Measurements from ENCODE around the gene RPS18.

DNA sequence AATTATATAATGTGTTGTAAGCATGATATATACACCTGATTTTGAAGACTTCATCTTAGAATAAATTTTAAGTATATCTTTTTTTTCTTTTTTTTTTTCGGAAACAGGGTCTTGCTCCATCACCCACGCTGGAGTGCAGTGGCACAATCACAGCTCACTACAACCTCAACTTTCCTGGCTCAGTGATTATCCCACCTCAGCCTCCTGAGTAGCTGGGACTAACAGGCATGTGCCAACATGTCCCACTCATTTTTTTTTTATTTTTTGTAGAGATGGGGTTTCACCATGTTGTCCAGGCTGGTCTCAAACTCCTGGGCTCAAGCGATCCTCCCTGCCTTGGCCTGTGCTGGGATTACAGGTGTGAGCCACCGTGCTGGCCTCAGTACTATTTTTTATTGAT lies 17.3 kb upstream of the RPS18 start:
- TF ChIP-seq ZNF660 (CRISPR knock-in tag; IDR thresholded peaks at IDR 0.05; ENCODE audit: borderline replicate concordance, low read depth) (no peak), ZNF782 (CRISPR knock-in tag; IDR thresholded peaks at IDR 0.05; ENCODE audit: borderline replicate concordance) (no peak), BHLHE40 (IDR thresholded peaks at IDR 0.05; ENCODE audit: low read length) (no peak), EP300 (IDR thresholded peaks at IDR 0.05; ENCODE audit: low read depth in 2 of 2, low read length in 2 of 2) (no peak), EP300 (CRISPR knock-in tag; IDR thresholded peaks at IDR 0.05; ENCODE audit: borderline replicate concordance) (no peak), RFX5 (IDR thresholded peaks at IDR 0.05; ENCODE audit: low read depth, low read length) (no peak), CAMTA2 (CRISPR knock-in tag; IDR thresholded peaks at IDR 0.05; ENCODE audit: borderline replicate concordance) (no peak), U2AF1 (optimal IDR thresholded peaks at IDR 0.05; ENCODE audit: low read depth, low read length) (no peak), ELF1 (CRISPR knock-in tag; IDR thresholded peaks at IDR 0.05) (no peak), ZNF337 (CRISPR knock-in tag; IDR thresholded peaks at IDR 0.05; ENCODE audit: borderline replicate concordance, low read depth) (no peak), TGIF2 (CRISPR knock-in tag; IDR thresholded peaks at IDR 0.05) (no peak)
- TF ChIP-seq, protein P1, sequence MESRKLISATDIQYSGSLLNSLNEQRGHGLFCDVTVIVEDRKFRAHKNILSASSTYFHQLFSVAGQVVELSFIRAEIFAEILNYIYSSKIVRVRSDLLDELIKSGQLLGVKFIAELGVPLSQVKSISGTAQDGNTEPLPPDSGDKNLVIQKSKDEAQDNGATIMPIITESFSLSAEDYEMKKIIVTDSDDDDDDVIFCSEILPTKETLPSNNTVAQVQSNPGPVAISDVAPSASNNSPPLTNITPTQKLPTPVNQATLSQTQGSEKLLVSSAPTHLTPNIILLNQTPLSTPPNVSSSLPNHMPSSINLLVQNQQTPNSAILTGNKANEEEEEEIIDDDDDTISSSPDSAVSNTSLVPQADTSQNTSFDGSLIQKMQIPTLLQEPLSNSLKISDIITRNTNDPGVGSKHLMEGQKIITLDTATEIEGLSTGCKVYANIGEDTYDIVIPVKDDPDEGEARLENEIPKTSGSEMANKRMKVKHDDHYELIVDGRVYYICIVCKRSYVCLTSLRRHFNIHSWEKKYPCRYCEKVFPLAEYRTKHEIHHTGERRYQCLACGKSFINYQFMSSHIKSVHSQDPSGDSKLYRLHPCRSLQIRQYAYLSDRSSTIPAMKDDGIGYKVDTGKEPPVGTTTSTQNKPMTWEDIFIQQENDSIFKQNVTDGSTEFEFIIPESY (CRISPR knock-in tag; IDR thresholded peaks at IDR 0.05): no peak
- TF ChIP-seq, protein P2, sequence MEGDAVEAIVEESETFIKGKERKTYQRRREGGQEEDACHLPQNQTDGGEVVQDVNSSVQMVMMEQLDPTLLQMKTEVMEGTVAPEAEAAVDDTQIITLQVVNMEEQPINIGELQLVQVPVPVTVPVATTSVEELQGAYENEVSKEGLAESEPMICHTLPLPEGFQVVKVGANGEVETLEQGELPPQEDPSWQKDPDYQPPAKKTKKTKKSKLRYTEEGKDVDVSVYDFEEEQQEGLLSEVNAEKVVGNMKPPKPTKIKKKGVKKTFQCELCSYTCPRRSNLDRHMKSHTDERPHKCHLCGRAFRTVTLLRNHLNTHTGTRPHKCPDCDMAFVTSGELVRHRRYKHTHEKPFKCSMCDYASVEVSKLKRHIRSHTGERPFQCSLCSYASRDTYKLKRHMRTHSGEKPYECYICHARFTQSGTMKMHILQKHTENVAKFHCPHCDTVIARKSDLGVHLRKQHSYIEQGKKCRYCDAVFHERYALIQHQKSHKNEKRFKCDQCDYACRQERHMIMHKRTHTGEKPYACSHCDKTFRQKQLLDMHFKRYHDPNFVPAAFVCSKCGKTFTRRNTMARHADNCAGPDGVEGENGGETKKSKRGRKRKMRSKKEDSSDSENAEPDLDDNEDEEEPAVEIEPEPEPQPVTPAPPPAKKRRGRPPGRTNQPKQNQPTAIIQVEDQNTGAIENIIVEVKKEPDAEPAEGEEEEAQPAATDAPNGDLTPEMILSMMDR (CRISPR knock-in tag; IDR thresholded peaks at IDR 0.05): no peak
- TF ChIP-seq, protein P3, sequence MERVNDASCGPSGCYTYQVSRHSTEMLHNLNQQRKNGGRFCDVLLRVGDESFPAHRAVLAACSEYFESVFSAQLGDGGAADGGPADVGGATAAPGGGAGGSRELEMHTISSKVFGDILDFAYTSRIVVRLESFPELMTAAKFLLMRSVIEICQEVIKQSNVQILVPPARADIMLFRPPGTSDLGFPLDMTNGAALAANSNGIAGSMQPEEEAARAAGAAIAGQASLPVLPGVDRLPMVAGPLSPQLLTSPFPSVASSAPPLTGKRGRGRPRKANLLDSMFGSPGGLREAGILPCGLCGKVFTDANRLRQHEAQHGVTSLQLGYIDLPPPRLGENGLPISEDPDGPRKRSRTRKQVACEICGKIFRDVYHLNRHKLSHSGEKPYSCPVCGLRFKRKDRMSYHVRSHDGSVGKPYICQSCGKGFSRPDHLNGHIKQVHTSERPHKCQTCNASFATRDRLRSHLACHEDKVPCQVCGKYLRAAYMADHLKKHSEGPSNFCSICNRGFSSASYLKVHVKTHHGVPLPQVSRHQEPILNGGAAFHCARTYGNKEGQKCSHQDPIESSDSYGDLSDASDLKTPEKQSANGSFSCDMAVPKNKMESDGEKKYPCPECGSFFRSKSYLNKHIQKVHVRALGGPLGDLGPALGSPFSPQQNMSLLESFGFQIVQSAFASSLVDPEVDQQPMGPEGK (CRISPR knock-in tag; IDR thresholded peaks at IDR 0.05): no peak

Data from HepG2 (cell line).